Neural cell (in vitro differentiated cells): Measurements from ENCODE around the gene FAM186B. TPM values are rescaled to one million over a fixed set of nuclear protein-coding genes. Genes with fewer than 3 reads are reported as not detected.

Experiments used
- H2AFZ ChIP-seq: fragments of 200-600, 300-800 bp; sonication (generic), shearing (Covaris generic); 2 replicates; pipeline ENCODE4 v1.6.0; 2014; ENCODE audit warnings: low read depth, mild to moderate bottlenecking, antibody characterized with exemption, low read length, moderate library complexity
- H3F3A ChIP-seq: fragments of 200-600 bp; shearing (Covaris generic); 2 replicates; pipeline ENCODE4 v1.6.1; 2016; ENCODE audit warnings: mild to moderate bottlenecking, moderate library complexity, mixed read lengths, antibody characterized with exemption, low read length; ENCODE audit not compliant: insufficient read depth, poor library complexity, severe bottlenecking
- H3K27ac ChIP-seq: fragments of 200-600, 300-800 bp; sonication (generic), shearing (Covaris generic); 2 replicates; pipeline ENCODE4 v1.5.1; 2014; ENCODE audit warnings: mild to moderate bottlenecking, low read length, moderate library complexity
- H3K27me3 ChIP-seq: fragments of 300-800, 200-600 bp; sonication (generic), shearing (Covaris generic); 2 replicates; pipeline ENCODE4 v1.6.0; 2014; ENCODE audit warnings: mild to moderate bottlenecking, low read depth, low read length, moderate library complexity; ENCODE audit not compliant: insufficient read depth
- H3K36me3 ChIP-seq: fragments of 300-800, 200-600 bp; sonication (generic), shearing (Covaris generic); 2 replicates; pipeline ENCODE4 v1.5.1; 2014; ENCODE audit warnings: mild to moderate bottlenecking, antibody characterized with exemption, low read length, moderate library complexity; ENCODE audit not compliant: insufficient read depth
- H3K4me2 ChIP-seq: fragments of 300-800, 200-600 bp; sonication (generic), shearing (Covaris generic); 2 replicates; pipeline ENCODE4 v1.6.0; 2014; ENCODE audit warnings: mild to moderate bottlenecking, low read length
- H3K4me3 ChIP-seq: fragments of 300-800, 200-600 bp; sonication (generic), shearing (Covaris generic); 2 replicates; pipeline ENCODE4 v1.5.1; 2014; ENCODE audit warnings: mild to moderate bottlenecking, low read length, moderate library complexity
- H3K79me2 ChIP-seq: fragments of 200-600 bp; shearing (Covaris generic); replicated peaks from 2 replicates; pipeline ENCODE4 v1.6.0; 2014; ENCODE audit warnings: mild to moderate bottlenecking, low read length, moderate library complexity; ENCODE audit not compliant: insufficient read depth
- H3K9ac ChIP-seq: fragments of 300-800, 200-600 bp; sonication (generic), shearing (Covaris generic); 2 replicates; pipeline ENCODE4 v1.6.1; 2016; ENCODE audit warnings: mild to moderate bottlenecking, low read length, mixed read lengths
- H3K9me2 ChIP-seq: fragments of 200-600 bp; shearing (Covaris generic); 2 replicates; pipeline ENCODE4 v1.6.1; 2016; ENCODE audit warnings: mild to moderate bottlenecking, low read length, mixed read lengths; ENCODE audit not compliant: insufficient read depth
- H3K9me3 ChIP-seq: fragments of 200-600, 300-800 bp; sonication (generic), shearing (Covaris generic); 2 replicates; pipeline ENCODE4 v1.6.1; 2016; ENCODE audit warnings: mild to moderate bottlenecking, mixed run types, low read length, moderate library complexity, mixed read lengths
- H4K20me1 ChIP-seq: fragments of 200-600 bp; shearing (Covaris generic); 2 replicates; pipeline ENCODE4 v1.6.1; 2016; ENCODE audit warnings: mild to moderate bottlenecking, mixed run types; ENCODE audit not compliant: insufficient read depth
- EP300 ChIP-seq: fragments of 450-650 bp; conservative IDR thresholded peaks from 2 replicates; pipeline ENCODE4 v1.6.1; 2014; ENCODE audit warnings: antibody characterized with exemption, mild to moderate bottlenecking, moderate library complexity; ENCODE audit not compliant: poor library complexity, severe bottlenecking
- EZH2 ChIP-seq: fragments of 200-600, 300-800 bp; shearing (Covaris generic), sonication (generic); IDR thresholded peaks from 2 replicates; pipeline ENCODE4 v1.6.1; 2014; ENCODE audit warnings: antibody characterized with exemption, low read length, borderline replicate concordance, mild to moderate bottlenecking; ENCODE audit not compliant: insufficient read depth, poor library complexity, severe bottlenecking
- MXI1 ChIP-seq: fragments of 450-650 bp; conservative IDR thresholded peaks from 2 replicates; pipeline ENCODE4 v1.6.1; 2014; ENCODE audit warnings: antibody characterized with exemption, mild to moderate bottlenecking; ENCODE audit not compliant: poor library complexity, severe bottlenecking
- POLR2AphosphoS5 ChIP-seq: IDR thresholded peaks from 2 replicates; pipeline ENCODE4 v1.6.1; 2012
- RAD21 ChIP-seq: fragments of 450-650 bp; conservative IDR thresholded peaks from 2 replicates; pipeline ENCODE4 v1.6.1; 2014; ENCODE audit warnings: antibody characterized with exemption, mild to moderate bottlenecking, moderate library complexity
- SMC3 ChIP-seq: fragments of 450-650 bp; conservative IDR thresholded peaks from 2 replicates; pipeline ENCODE4 v1.6.1; 2014; ENCODE audit warnings: antibody characterized with exemption, mild to moderate bottlenecking, moderate library complexity; ENCODE audit not compliant: poor library complexity
- TAF1 ChIP-seq: IDR thresholded peaks from 2 replicates; pipeline ENCODE4 v1.6.1; 2012; ENCODE audit warnings: low read depth
- polyA plus RNA-seq: library from polyadenylated mRNA; depleted of rRNA; stranded (reverse); fragments of >200 nt; gene quantifications from 2 replicates; pipeline ENCODE4 v1.2.3, GENCODE V29; 2014
- TF ChIP-seq, protein P1 (sequence below): IDR thresholded peaks from 2 replicates; pipeline ENCODE4 v1.6.1; 2012; ENCODE audit warnings: borderline replicate concordance
- TF ChIP-seq, protein P2 (sequence below): fragments of 450-650 bp; IDR thresholded peaks from 2 replicates; pipeline ENCODE4 v1.5.1; 2014; ENCODE audit warnings: antibody characterized with exemption, mild to moderate bottlenecking, moderate library complexity; ENCODE audit not compliant: poor library complexity, severe bottlenecking

The FAM186B gene
- polyA plus RNA-seq, 1 donor from 2014 or later, result not detected

DNA sequence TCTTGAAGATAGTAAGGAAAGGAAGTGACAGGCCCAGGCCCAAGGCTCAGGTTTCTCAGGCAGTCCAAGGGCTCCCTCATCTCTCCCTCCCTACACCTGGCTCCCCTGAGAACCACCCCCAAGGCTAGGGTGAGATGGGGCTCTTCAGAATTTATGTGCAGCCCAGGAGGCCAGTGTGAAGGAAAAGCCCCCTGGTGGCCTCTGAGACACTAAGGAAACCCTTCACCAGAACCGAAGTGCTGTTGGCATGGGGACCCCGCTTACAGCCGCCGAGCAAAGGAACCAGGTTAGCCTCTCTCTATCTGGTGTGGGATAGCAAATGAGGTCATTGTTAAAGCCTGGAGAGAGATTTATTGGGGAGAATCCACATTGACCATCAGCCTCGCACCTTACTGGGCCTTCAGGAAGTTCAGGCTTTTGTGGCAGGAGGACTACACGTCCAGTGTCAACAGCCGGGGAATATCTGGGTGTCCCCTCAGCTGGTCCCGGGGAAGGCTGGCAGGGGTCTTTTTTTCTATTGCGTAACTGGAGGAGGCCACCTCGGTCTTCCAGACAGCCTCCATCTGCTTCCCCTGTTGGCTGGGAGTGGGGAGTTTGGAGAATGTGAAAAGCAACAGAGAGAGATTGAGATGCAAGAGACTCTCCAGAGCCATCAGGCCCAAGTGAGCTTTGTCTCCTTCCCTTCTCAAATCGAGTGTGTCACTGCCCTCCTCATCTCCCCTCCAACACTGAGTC lies 18.1 kb downstream of the FAM186B start:
- no peaks in the 10 kb centered on the region for H3K79me2 ChIP-seq
- H3K9me2 ChIP-seq, result no peaks in the 10 kb centered on the region
- H4K20me1 ChIP-seq, result no peaks in the 10 kb centered on the region
- no peak overlapping the region for H3K4me2 ChIP-seq
- H3K27ac ChIP-seq, result no peak overlapping the region
- no peaks in the 10 kb centered on the region for H3F3A ChIP-seq
- no peaks in the 10 kb centered on the region for H3K9me3 ChIP-seq
- no peaks in the 10 kb centered on the region for H3K36me3 ChIP-seq
- no peak overlapping the region for H2AFZ ChIP-seq
- no peak overlapping the region for H3K9ac ChIP-seq
- no peak overlapping the region for H3K4me3 ChIP-seq
- TF ChIP-seq, protein P1, sequence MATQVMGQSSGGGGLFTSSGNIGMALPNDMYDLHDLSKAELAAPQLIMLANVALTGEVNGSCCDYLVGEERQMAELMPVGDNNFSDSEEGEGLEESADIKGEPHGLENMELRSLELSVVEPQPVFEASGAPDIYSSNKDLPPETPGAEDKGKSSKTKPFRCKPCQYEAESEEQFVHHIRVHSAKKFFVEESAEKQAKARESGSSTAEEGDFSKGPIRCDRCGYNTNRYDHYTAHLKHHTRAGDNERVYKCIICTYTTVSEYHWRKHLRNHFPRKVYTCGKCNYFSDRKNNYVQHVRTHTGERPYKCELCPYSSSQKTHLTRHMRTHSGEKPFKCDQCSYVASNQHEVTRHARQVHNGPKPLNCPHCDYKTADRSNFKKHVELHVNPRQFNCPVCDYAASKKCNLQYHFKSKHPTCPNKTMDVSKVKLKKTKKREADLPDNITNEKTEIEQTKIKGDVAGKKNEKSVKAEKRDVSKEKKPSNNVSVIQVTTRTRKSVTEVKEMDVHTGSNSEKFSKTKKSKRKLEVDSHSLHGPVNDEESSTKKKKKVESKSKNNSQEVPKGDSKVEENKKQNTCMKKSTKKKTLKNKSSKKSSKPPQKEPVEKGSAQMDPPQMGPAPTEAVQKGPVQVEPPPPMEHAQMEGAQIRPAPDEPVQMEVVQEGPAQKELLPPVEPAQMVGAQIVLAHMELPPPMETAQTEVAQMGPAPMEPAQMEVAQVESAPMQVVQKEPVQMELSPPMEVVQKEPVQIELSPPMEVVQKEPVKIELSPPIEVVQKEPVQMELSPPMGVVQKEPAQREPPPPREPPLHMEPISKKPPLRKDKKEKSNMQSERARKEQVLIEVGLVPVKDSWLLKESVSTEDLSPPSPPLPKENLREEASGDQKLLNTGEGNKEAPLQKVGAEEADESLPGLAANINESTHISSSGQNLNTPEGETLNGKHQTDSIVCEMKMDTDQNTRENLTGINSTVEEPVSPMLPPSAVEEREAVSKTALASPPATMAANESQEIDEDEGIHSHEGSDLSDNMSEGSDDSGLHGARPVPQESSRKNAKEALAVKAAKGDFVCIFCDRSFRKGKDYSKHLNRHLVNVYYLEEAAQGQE, result no peak
- TF ChIP-seq SMC3, result no peak
- H3K27me3 ChIP-seq, result no peaks in the 10 kb centered on the region

DNA sequence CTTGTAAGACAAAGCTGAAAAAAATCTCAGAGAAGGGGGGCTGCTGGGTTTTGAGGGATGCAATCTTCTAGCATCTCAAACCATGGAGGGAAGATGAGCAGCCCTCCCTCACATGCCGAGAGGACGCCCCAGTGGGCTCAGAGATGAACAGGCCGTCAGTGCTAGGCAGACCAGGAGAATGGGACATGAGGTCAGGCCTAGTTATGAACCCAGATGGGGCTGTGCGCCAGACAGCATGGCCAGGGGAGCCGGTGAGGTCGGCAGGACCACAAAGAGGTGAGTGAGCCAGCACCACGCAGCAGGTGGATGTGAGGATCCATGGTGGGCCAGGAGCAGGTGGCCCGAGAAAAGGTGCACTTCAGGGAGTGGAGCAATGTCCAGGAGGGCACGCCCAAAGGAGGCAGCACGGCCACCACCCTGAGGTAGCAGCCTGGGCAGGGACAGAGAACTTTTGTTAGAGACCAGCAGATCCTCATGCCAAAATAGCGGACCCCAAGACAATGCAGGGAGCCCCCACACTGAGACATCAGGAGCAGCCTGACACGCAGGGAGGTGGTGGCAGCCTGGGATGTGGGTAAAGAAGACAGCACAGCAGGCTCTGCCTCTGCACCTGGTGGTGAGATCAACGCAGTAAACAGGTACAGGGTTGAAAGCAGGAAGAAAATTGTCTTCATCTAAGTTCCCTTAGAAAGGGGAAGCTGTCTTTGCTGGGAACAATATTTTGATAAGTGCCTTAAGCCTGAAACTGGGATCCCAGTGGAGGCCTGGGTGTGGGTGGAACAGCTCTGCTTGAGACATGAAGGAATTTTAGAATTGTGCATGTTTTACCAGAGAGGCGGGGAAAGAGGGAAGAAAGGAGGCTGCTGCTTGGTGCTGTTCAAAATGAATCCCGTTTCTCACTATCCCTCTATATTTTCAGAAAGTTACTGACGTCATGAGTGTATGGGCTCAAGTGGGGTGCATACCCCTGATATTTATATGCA lies 19.7 kb downstream of the FAM186B start:
- H3K27me3 ChIP-seq, result no peaks in the 10 kb centered on the region
- no peak overlapping the region for H2AFZ ChIP-seq
- H3K9me2 ChIP-seq, result no peaks in the 10 kb centered on the region
- no peaks in the 10 kb centered on the region for H3K9me3 ChIP-seq
- no peak overlapping the region for H3K4me2 ChIP-seq
- no peak overlapping the region for H3K27ac ChIP-seq
- no peaks in the 10 kb centered on the region for H4K20me1 ChIP-seq
- H3K9ac ChIP-seq, result no peak overlapping the region
- no peaks in the 10 kb centered on the region for H3F3A ChIP-seq
- TF ChIP-seq SMC3 (no peak), MXI1 (no peak), TAF1 (no peak), EZH2 (no peak), RAD21 (no peak), EP300 (no peak), POLR2AphosphoS5 (no peak)
- TF ChIP-seq, protein P1, result no peak
- TF ChIP-seq, protein P2, sequence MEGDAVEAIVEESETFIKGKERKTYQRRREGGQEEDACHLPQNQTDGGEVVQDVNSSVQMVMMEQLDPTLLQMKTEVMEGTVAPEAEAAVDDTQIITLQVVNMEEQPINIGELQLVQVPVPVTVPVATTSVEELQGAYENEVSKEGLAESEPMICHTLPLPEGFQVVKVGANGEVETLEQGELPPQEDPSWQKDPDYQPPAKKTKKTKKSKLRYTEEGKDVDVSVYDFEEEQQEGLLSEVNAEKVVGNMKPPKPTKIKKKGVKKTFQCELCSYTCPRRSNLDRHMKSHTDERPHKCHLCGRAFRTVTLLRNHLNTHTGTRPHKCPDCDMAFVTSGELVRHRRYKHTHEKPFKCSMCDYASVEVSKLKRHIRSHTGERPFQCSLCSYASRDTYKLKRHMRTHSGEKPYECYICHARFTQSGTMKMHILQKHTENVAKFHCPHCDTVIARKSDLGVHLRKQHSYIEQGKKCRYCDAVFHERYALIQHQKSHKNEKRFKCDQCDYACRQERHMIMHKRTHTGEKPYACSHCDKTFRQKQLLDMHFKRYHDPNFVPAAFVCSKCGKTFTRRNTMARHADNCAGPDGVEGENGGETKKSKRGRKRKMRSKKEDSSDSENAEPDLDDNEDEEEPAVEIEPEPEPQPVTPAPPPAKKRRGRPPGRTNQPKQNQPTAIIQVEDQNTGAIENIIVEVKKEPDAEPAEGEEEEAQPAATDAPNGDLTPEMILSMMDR, result no peak
- H3K36me3 ChIP-seq, result no peaks in the 10 kb centered on the region
- no peak overlapping the region for H3K4me3 ChIP-seq
- no peaks in the 10 kb centered on the region for H3K79me2 ChIP-seq
